MCF 10A (cell line): ENCODE data around the gene FRMD4B. TPM values are rescaled to one million over a fixed set of nuclear protein-coding genes. Genes with fewer than 3 reads are reported as not detected.

Source experiments
- BruUV-seq: library from RNA; stranded (reverse); fragments of 400-500 nt; replicated peaks from 2 replicates; lab custom pipeline; 2021; lab: Mats Ljungman, UMichigan
- CTCF ChIA-PET: fragments of 300-600 bp; sonication (Branson Sonifier 250); formaldehyde crosslinking; extraction: SDS; loops from one replicate; lab custom pipeline; 2021; ENCODE audit warnings: antibody characterized with exemption, inconsistent platforms; lab: Yijun Ruan, JAX
- POLR2A ChIA-PET: fragments of 300-600, 350-650 bp; sonication (Branson Sonifier 250); formaldehyde crosslinking; extraction: SDS; loops from one replicate; lab custom pipeline; 2020; ENCODE audit warnings: antibody characterized with exemption, inconsistent platforms; lab: Yijun Ruan, JAX
- DNase-seq: peaks from one replicate; pipeline ENCODE4 v3.0.0-alpha.2; 2018; ENCODE audit not compliant: unreplicated experiment
- H3K27ac Mint-ChIP-seq: one replicate; pipeline ENCODE4 v1.8.0; 2022; ENCODE audit warnings: mild to moderate bottlenecking, low read depth, mixed read lengths; ENCODE audit not compliant: unreplicated experiment
- H3K27me3 Mint-ChIP-seq: one replicate; pipeline ENCODE4 v1.8.0; 2022; ENCODE audit warnings: mixed read lengths; ENCODE audit not compliant: insufficient read depth, unreplicated experiment
- H3K36me3 Mint-ChIP-seq: one replicate; pipeline ENCODE4 v1.8.0; 2022; ENCODE audit warnings: mild to moderate bottlenecking, moderate library complexity, mixed read lengths; ENCODE audit not compliant: insufficient read depth, unreplicated experiment
- H3K4me1 Mint-ChIP-seq: one replicate; pipeline ENCODE4 v1.8.0; 2022; ENCODE audit warnings: mixed read lengths; ENCODE audit not compliant: insufficient read depth, unreplicated experiment
- H3K4me3 Mint-ChIP-seq: one replicate; pipeline ENCODE4 v1.8.0; 2022; ENCODE audit warnings: mild to moderate bottlenecking, moderate library complexity, mixed read lengths; ENCODE audit not compliant: unreplicated experiment
- H3K9me3 Mint-ChIP-seq: one replicate; pipeline ENCODE4 v1.8.0; 2022; ENCODE audit warnings: mixed read lengths; ENCODE audit not compliant: unreplicated experiment
- CTCF ChIP-seq: fragments of 200-600 bp; IDR thresholded peaks from one replicate; pipeline ENCODE4 v1.8.0; 2022; ENCODE audit warnings: antibody characterized with exemption, mild to moderate bottlenecking; ENCODE audit not compliant: unreplicated experiment
- intact Hi-C: fragments of 100-400 bp; cut with micrococcal nuclease; formaldehyde crosslinking; loops from 2 replicates; pipeline ENCODE4 v1.14.1; 2022
- total RNA-seq: library from RNA; stranded (reverse); gene quantifications from 2 replicates; pipeline ENCODE4 v1.2.3, GENCODE V29; 2022

The FRMD4B gene
- total RNA-seq, 1 experiment from 2014 or later = 39.0 TPM

- no TSS peak for BruUV-seq
- H3K4me1 Mint-ChIP-seq = no peaks in the 10 kb centered on the region
- intact Hi-C loops = no loop called here
- no peaks in the 10 kb centered on the region for H3K36me3 Mint-ChIP-seq
- TF ChIP-seq CTCF = no peak
- no peaks in the 10 kb centered on the region for H3K27me3 Mint-ChIP-seq
- POLR2A ChIA-PET = no interaction called here
- no peak overlapping the region for H3K4me3 Mint-ChIP-seq
- H3K9me3 Mint-ChIP-seq = no peaks in the 10 kb centered on the region
- no peak overlapping the region for H3K27ac Mint-ChIP-seq
- CTCF ChIA-PET = interaction anchor here (0.6 to 3.0 kb wide), 5 partner anchors 10 to 439 kb away, joined by 4 to 29 read pairs (median 6); no protein-coding TSS in a partner anchor
- no peak for DNase-seq
These were observed 255.2 kb downstream of the FRMD4B start for GRCh38 chr3:69130689-69131088.

GRCh38 chr3:69129531-69129930 lies 256.4 kb downstream of the FRMD4B start:
- intact Hi-C loops = no loop called here
- BruUV-seq = no TSS peak
- TF ChIP-seq CTCF = no peak
- ChIA-PET POLR2A (interaction anchor here (1.3 kb wide), 1 partner anchor 9 kb away, joined by 6 read pairs; no protein-coding TSS in a partner anchor), CTCF (interaction anchor here (1.3 to 3.0 kb wide), 2 partner anchors 9 to 32 kb away, joined by 8 to 29 read pairs; no protein-coding TSS in a partner anchor)
- no peaks in the 10 kb centered on the region for H3K36me3 Mint-ChIP-seq
- no peak overlapping the region for H3K4me3 Mint-ChIP-seq
- H3K27ac Mint-ChIP-seq = no peak overlapping the region
- no peaks in the 10 kb centered on the region for H3K27me3 Mint-ChIP-seq
- no peaks in the 10 kb centered on the region for H3K9me3 Mint-ChIP-seq
- H3K4me1 Mint-ChIP-seq = no peaks in the 10 kb centered on the region
- no peak for DNase-seq

GRCh38 chr3:69128509-69128908 lies 257.4 kb downstream of the FRMD4B start:
- Mint-ChIP-seq H3K4me1 (no peaks in the 10 kb centered on the region), H3K27me3 (no peaks in the 10 kb centered on the region), H3K27ac (no peak overlapping the region), H3K9me3 (no peaks in the 10 kb centered on the region), H3K4me3 (no peak overlapping the region), H3K36me3 (no peaks in the 10 kb centered on the region)
- DNase-seq = no peak
- BruUV-seq = no TSS peak
- POLR2A ChIA-PET = no interaction called here
- intact Hi-C loops = no loop called here
- CTCF ChIA-PET = interaction anchor here (0.6 kb wide), 3 partner anchors 66 to 305 kb away, joined by 3 read pairs; no protein-coding TSS in a partner anchor
- no peak for TF ChIP-seq CTCF

- ChIA-PET CTCF (interaction anchor here (0.6 to 2.2 kb wide), 3 partner anchors 28 to 158 kb away, joined by 3 to 13 read pairs (median 3); no protein-coding TSS in a partner anchor), POLR2A (no interaction called here)
- TF ChIP-seq CTCF = no peak
- Mint-ChIP-seq H3K36me3 (no peaks in the 10 kb centered on the region), H3K27me3 (no peaks in the 10 kb centered on the region), H3K4me3 (no peak overlapping the region), H3K27ac (no peak overlapping the region), H3K9me3 (no peaks in the 10 kb centered on the region), H3K4me1 (no peaks in the 10 kb centered on the region)
- no peak for DNase-seq
- BruUV-seq = no TSS peak
- intact Hi-C loops = no loop called here
These were observed 258.9 kb downstream of the FRMD4B start for GRCh38 chr3:69126999-69127398.
